GM21515 (cell line): ENCODE data around the gene THAP11.

Experiments
- ATAC-seq: cut with Tn5 transposase; IDR thresholded peaks from one replicate; pipeline ENCODE4 v1.9.1; 2021; ENCODE audit not compliant: unreplicated experiment

Gene THAP11

GRCh38 chr16:67883146-67883871 is 41.2 kb downstream of the THAP11 start:
- no peak for ATAC-seq

- ATAC-seq = no peak
Observed at GRCh38 chr16:67883872-67884261, 41.7 kb downstream of the THAP11 start.

- no peak for ATAC-seq
Observed at GRCh38 chr16:67884684-67885083, 42.6 kb downstream of the THAP11 start, which contains the start of gene NRN1L. Gene NRN1L, plus strand, starts transcription at chr16:67884885. Its CDS starts 19 bp downstream, at chr16:67884904.

GRCh38 chr16:67885545-67885944 is 43.4 kb downstream of the THAP11 start:
- ATAC-seq = no peak

GRCh38 chr16:67885976-67886375 is 43.9 kb downstream of the THAP11 start:
- ATAC-seq = no peak

GRCh38 chr16:67886387-67886786 is 44.3 kb downstream of the THAP11 start:
- no peak for ATAC-seq

- ATAC-seq = no peak
Observed at GRCh38 chr16:67888331-67888730, 46.2 kb downstream of the THAP11 start.

GRCh38 chr16:67892375-67892774 is 50.3 kb downstream of the THAP11 start:
- ATAC-seq = no peak

- ATAC-seq = peak; percentile 79
Observed at GRCh38 chr16:67892899-67893742, 51.0 kb downstream of the THAP11 start, which contains the start of gene PSKH1. Gene PSKH1, plus strand, starts transcription at chr16:67893254. Its CDS starts 15,496 bp downstream, at chr16:67908750.
